MG63 (cell line): ENCODE results near the gene OSMR. TPM values are rescaled to one million over a fixed set of nuclear protein-coding genes. Genes with fewer than 3 reads are reported as not detected.
A peak's percentile ranks its signal among the peaks of the same experiment; 100 is the strongest.
"Not testable (repeated sequence)": the region's sequence is repeated elsewhere in the genome, so short reads cannot be mapped to it uniquely, and the experiment has no call there.

ENCODE experiments used
- DNase-seq: peaks from one replicate; pipeline ENCODE4 v3.0.0-alpha.2; 2020
- H3K27me3 ChIP-seq: fragments of 250-450 bp; sonication (Bioruptor Pico); 2 replicates; pipeline ENCODE4 v1.5.1; 2020; ENCODE audit warnings: mild to moderate bottlenecking, moderate library complexity
- H3K36me3 ChIP-seq: fragments of 250-450 bp; sonication (Bioruptor Pico); 2 replicates; pipeline ENCODE4 v1.5.1; 2020; ENCODE audit warnings: mild to moderate bottlenecking, moderate library complexity
- H3K4me3 ChIP-seq: fragments of 250-450 bp; sonication (Bioruptor Pico); 2 replicates; pipeline ENCODE4 v1.5.1; 2020; ENCODE audit warnings: mild to moderate bottlenecking, moderate library complexity
- H3K9me3 ChIP-seq: fragments of 250-450 bp; sonication (Bioruptor Pico); 2 replicates; pipeline ENCODE4 v1.5.1; 2020; ENCODE audit warnings: mild to moderate bottlenecking, moderate library complexity
- total RNA-seq: library from RNA; depleted of rRNA; stranded (reverse); fragments of >200 nt; shearing (Covaris generic); gene quantifications from 2 replicates; pipeline ENCODE4 v1.2.3, GENCODE V29; 2014; ENCODE audit warnings: low replicate concordance

OSMR gene
- total RNA-seq, 1 experiment from 2014 or later, result 10.1 TPM

- Histone ChIP-seq H3K36me3 (peaks cover 34% of the 10 kb centered on the region), H3K27me3 (no peaks in the 10 kb centered on the region), H3K4me3 (no peak overlapping the region), H3K9me3 (peaks cover 24% of the 10 kb centered on the region)
- no peak for DNase-seq
Measured at GRCh38 chr5:38854907-38855306, 9.1 kb downstream of the OSMR start.

- DNase-seq, result no peak
- Histone ChIP-seq H3K9me3 (peaks cover 15% of the 10 kb centered on the region), H3K4me3 (no peak overlapping the region), H3K36me3 (peaks cover 18% of the 10 kb centered on the region; the same call in 1 of the 2 replicates), H3K27me3 (no peaks in the 10 kb centered on the region)
Measured at GRCh38 chr5:38856660-38857059, 10.8 kb downstream of the OSMR start.

GRCh38 chr5:38858839-38859238 is 13.0 kb downstream of the OSMR start:
- no peak overlapping the region for H3K4me3 ChIP-seq
- H3K36me3 ChIP-seq, result peaks cover 10% of the 10 kb centered on the region; the same call in 1 of the 2 replicates
- no peak for DNase-seq
- peaks cover 14% of the 10 kb centered on the region for H3K9me3 ChIP-seq
- no peaks in the 10 kb centered on the region for H3K27me3 ChIP-seq

- DNase-seq, H3K4me3 ChIP-seq, H3K27me3 ChIP-seq: not testable (repeated sequence)
- Histone ChIP-seq H3K36me3 (peaks cover 16% of the 10 kb centered on the region), H3K9me3 (peaks cover 29% of the 10 kb centered on the region)
Measured at GRCh38 chr5:38861986-38862770, 16.4 kb downstream of the OSMR start.

- H3K4me3 ChIP-seq, result no peak overlapping the region
- H3K9me3 ChIP-seq, result peaks cover 20% of the 10 kb centered on the region
- DNase-seq, result no peak
- peaks cover 17% of the 10 kb centered on the region for H3K36me3 ChIP-seq
- H3K27me3 ChIP-seq, result no peaks in the 10 kb centered on the region
Measured at GRCh38 chr5:38866362-38867031, 20.7 kb downstream of the OSMR start.

GRCh38 chr5:38867032-38867398 is 21.2 kb downstream of the OSMR start:
- no peaks in the 10 kb centered on the region for H3K27me3 ChIP-seq
- H3K9me3 ChIP-seq, result peaks cover 20% of the 10 kb centered on the region
- peaks cover 17% of the 10 kb centered on the region for H3K36me3 ChIP-seq
- H3K4me3 ChIP-seq, result no peak overlapping the region
- DNase-seq, result no peak

GRCh38 chr5:38867416-38867815 is 21.6 kb downstream of the OSMR start:
- no peak overlapping the region for H3K4me3 ChIP-seq
- H3K9me3 ChIP-seq, result peaks cover 20% of the 10 kb centered on the region
- no peak for DNase-seq
- no peaks in the 10 kb centered on the region for H3K27me3 ChIP-seq
- H3K36me3 ChIP-seq, result peaks cover 17% of the 10 kb centered on the region

GRCh38 chr5:38870595-38870994 is 24.8 kb downstream of the OSMR start:
- no peak overlapping the region for H3K4me3 ChIP-seq
- H3K9me3 ChIP-seq, result peaks cover under 1% of the 10 kb centered on the region
- DNase-seq, result no peak
- H3K27me3 ChIP-seq, result no peaks in the 10 kb centered on the region
- peaks cover 8% of the 10 kb centered on the region; the same call in 1 of the 2 replicates for H3K36me3 ChIP-seq

GRCh38 chr5:38871058-38871605 is 25.3 kb downstream of the OSMR start:
- H3K27me3 ChIP-seq, result no peaks in the 10 kb centered on the region
- no peak for DNase-seq

GRCh38 chr5:38871790-38872551 is 26.2 kb downstream of the OSMR start:
- H3K4me3 ChIP-seq, result no peak overlapping the region
- peaks cover 17% of the 10 kb centered on the region; the same call in 1 of the 2 replicates for H3K36me3 ChIP-seq
- DNase-seq, result peak; percentile 40
- H3K9me3 ChIP-seq, result no peaks in the 10 kb centered on the region; the same call in 1 of the 2 replicates
- H3K27me3 ChIP-seq, result no peaks in the 10 kb centered on the region

More at GRCh38 chr5:38871058-38871605, 25.3 kb downstream of the OSMR start:
- Histone ChIP-seq H3K36me3 (peaks cover 9% of the 10 kb centered on the region; the same call in 1 of the 2 replicates), H3K9me3 (no peaks in the 10 kb centered on the region; the same call in 1 of the 2 replicates), H3K4me3 (no peak overlapping the region)

GRCh38 chr5:38872826-38873225 is 27.0 kb downstream of the OSMR start:
- no peak for DNase-seq
- no peaks in the 10 kb centered on the region for H3K27me3 ChIP-seq
- H3K4me3 ChIP-seq, result no peak overlapping the region
- peaks cover 24% of the 10 kb centered on the region for H3K36me3 ChIP-seq
- no peaks in the 10 kb centered on the region for H3K9me3 ChIP-seq

- DNase-seq, result no peak
- Histone ChIP-seq H3K36me3 (peaks cover 24% of the 10 kb centered on the region), H3K4me3 (no peak overlapping the region), H3K27me3 (no peaks in the 10 kb centered on the region), H3K9me3 (no peaks in the 10 kb centered on the region)
Measured at GRCh38 chr5:38874948-38875456, 29.2 kb downstream of the OSMR start.

GRCh38 chr5:38878391-38879077 is 32.7 kb downstream of the OSMR start:
- H3K9me3 ChIP-seq, result no peaks in the 10 kb centered on the region
- no peak for DNase-seq

GRCh38 chr5:38879078-38879460 is 33.3 kb downstream of the OSMR start:
- H3K36me3 ChIP-seq, result peaks cover 48% of the 10 kb centered on the region
- DNase-seq, result no peak
- no peaks in the 10 kb centered on the region for H3K27me3 ChIP-seq
- H3K4me3 ChIP-seq, result no peak overlapping the region
- H3K9me3 ChIP-seq, result no peaks in the 10 kb centered on the region

More at GRCh38 chr5:38878391-38879077, 32.7 kb downstream of the OSMR start:
- Histone ChIP-seq H3K36me3 (peaks cover 43% of the 10 kb centered on the region), H3K27me3 (no peaks in the 10 kb centered on the region), H3K4me3 (no peak overlapping the region)

GRCh38 chr5:38883842-38884241 is 38.0 kb downstream of the OSMR start:
- H3K27me3 ChIP-seq, result no peaks in the 10 kb centered on the region
- peaks cover 52% of the 10 kb centered on the region for H3K36me3 ChIP-seq
- H3K9me3 ChIP-seq, result no peaks in the 10 kb centered on the region
- no peak for DNase-seq
- no peak overlapping the region for H3K4me3 ChIP-seq

GRCh38 chr5:38885208-38885607 is 39.4 kb downstream of the OSMR start:
- Histone ChIP-seq H3K4me3 (no peak overlapping the region), H3K27me3 (no peaks in the 10 kb centered on the region), H3K9me3 (no peaks in the 10 kb centered on the region), H3K36me3 (peaks cover 50% of the 10 kb centered on the region)
- no peak for DNase-seq
